ENCODE results near the gene SLC5A1. TPM values are rescaled to one million over a fixed set of nuclear protein-coding genes. Genes with fewer than 3 reads are reported as not detected.

Gene SLC5A1
- total RNA-seq, 1 experiment from 2014 or later = not detected

DNA sequence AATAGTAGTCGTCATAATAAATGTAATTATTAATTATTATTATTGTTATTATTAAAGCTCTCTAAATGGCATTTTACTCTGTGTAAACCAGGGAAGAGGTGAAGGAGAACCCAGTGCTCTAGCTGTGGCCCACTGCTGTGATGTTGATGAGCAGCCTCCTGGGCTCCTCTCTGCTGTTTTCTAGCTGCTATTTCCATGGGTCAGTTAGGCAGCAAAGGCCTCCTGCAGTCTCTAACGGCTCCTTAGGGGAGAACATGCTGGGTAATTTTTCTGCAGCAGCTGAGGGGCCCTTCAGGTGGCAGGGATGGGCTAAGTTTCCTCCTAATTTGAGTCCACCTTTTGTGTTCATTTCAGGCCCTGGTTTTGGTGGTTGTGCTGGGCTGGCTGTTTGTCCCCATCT, 24.6 kb downstream of the SLC5A1 start:
- ChIA-PET CTCF (interaction anchor here (1.2 to 2.4 kb wide), 3 partner anchors 14 to 97 kb away, joined by 3 to 12 read pairs (median 8); no protein-coding TSS in a partner anchor), POLR2A (no interaction called here)
- H3K4me1 Mint-ChIP-seq = peaks cover 4% of the 10 kb centered on the region
- ATAC-seq (no peak), DNase-seq (ENCODE audit: low spot score) (no peak)
- no peak overlapping the region for H3K27ac Mint-ChIP-seq
- H3K9me3 Mint-ChIP-seq = no peaks in the 10 kb centered on the region
- TF ChIP-seq ELF4 (CRISPR knock-in tag; IDR thresholded peaks at IDR 0.05; ENCODE audit: low read depth) = no peak
- peak; percentile 76 for TF ChIP-seq ZNF423 (CRISPR knock-in tag; IDR thresholded peaks at IDR 0.05)
- H3K36me3 Mint-ChIP-seq = no peaks in the 10 kb centered on the region
- no peak overlapping the region for H3K4me3 Mint-ChIP-seq
- peaks cover 7% of the 10 kb centered on the region for H3K27me3 Mint-ChIP-seq (ENCODE audit: low read depth)

DNA sequence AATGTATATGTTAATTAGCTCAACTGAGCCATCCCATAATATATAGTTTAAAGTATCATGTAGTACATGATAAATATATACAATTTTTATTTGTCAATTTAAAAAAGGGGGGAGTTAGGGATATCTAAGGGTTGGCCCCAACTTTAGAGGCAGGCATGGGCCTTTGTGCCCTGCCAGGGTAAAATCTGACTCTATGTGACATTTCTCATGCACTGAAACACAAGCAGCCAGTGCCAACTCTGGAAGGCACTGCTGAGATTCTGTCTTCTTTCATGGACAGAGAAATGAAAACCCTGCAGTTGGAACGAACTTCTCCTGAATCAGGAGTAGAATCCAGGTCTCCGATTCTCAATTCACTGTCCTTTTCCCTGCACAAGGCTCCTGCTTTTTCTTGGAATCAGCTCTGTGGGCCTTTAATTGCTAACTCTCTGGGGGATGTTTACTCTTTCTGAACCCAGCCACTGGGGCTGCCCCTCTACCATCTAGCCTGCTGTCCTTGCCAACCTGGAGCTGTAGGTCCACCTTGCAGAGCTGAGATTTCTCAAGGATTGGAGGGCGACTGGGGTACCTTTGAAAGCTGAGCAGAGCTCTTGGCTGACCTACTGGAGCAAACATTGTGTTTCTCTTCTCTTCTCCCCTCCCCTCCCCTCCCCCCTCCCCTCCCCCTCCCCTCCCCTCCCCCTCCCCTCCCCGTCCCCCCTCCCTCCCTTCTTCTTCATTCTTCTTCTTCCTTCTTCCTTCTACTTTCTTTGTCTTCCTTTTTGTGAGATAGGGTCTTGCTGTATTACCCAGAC, 26.7 kb downstream of the SLC5A1 start:
- Mint-ChIP-seq H3K4me1 (peaks cover 4% of the 10 kb centered on the region), H3K36me3 (no peaks in the 10 kb centered on the region), H3K27ac (no peak overlapping the region), H3K9me3 (no peaks in the 10 kb centered on the region), H3K27me3 (ENCODE audit: low read depth) (peaks cover 6% of the 10 kb centered on the region), H3K4me3 (no peak overlapping the region)
- DNase-seq (ENCODE audit: low spot score) = no peak
- ATAC-seq = no peak; the same call in 1 of the 2 replicates
- TF ChIP-seq, protein P1, sequence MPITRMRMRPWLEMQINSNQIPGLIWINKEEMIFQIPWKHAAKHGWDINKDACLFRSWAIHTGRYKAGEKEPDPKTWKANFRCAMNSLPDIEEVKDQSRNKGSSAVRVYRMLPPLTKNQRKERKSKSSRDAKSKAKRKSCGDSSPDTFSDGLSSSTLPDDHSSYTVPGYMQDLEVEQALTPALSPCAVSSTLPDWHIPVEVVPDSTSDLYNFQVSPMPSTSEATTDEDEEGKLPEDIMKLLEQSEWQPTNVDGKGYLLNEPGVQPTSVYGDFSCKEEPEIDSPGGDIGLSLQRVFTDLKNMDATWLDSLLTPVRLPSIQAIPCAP (CRISPR knock-in tag; IDR thresholded peaks at IDR 0.05) = no peak
- TF ChIP-seq ZNF232 (CRISPR knock-in tag; IDR thresholded peaks at IDR 0.05) (no peak), EMX1 (CRISPR knock-in tag; IDR thresholded peaks at IDR 0.05) (no peak), RORB (CRISPR knock-in tag; IDR thresholded peaks at IDR 0.05) (no peak), TEAD1 (CRISPR knock-in tag; IDR thresholded peaks at IDR 0.05) (no peak), TCF7 (CRISPR knock-in tag; IDR thresholded peaks at IDR 0.05; ENCODE audit: low read depth) (no peak), ZNF219 (CRISPR knock-in tag; IDR thresholded peaks at IDR 0.05; ENCODE audit: borderline replicate concordance) (no peak), SMAD4 (CRISPR knock-in tag; IDR thresholded peaks at IDR 0.05) (no peak), HMGA2 (CRISPR knock-in tag; IDR thresholded peaks at IDR 0.05) (no peak), SOX15 (CRISPR knock-in tag; IDR thresholded peaks at IDR 0.05) (no peak), GTF2I (CRISPR knock-in tag; conservative IDR thresholded peaks at IDR 0.05) (no peak), ETV6 (CRISPR knock-in tag; IDR thresholded peaks at IDR 0.05) (no peak), TEAD4 (CRISPR knock-in tag; IDR thresholded peaks at IDR 0.05) (no peak)
- TF ChIP-seq, protein P2, sequence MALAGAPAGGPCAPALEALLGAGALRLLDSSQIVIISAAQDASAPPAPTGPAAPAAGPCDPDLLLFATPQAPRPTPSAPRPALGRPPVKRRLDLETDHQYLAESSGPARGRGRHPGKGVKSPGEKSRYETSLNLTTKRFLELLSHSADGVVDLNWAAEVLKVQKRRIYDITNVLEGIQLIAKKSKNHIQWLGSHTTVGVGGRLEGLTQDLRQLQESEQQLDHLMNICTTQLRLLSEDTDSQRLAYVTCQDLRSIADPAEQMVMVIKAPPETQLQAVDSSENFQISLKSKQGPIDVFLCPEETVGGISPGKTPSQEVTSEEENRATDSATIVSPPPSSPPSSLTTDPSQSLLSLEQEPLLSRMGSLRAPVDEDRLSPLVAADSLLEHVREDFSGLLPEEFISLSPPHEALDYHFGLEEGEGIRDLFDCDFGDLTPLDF (CRISPR knock-in tag; IDR thresholded peaks at IDR 0.05) = no peak
- TF ChIP-seq, protein P3, sequence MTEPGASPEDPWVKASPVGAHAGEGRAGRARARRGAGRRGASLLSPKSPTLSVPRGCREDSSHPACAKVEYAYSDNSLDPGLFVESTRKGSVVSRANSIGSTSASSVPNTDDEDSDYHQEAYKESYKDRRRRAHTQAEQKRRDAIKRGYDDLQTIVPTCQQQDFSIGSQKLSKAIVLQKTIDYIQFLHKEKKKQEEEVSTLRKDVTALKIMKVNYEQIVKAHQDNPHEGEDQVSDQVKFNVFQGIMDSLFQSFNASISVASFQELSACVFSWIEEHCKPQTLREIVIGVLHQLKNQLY (CRISPR knock-in tag; IDR thresholded peaks at IDR 0.05) = no peak
- TF ChIP-seq, protein P4, sequence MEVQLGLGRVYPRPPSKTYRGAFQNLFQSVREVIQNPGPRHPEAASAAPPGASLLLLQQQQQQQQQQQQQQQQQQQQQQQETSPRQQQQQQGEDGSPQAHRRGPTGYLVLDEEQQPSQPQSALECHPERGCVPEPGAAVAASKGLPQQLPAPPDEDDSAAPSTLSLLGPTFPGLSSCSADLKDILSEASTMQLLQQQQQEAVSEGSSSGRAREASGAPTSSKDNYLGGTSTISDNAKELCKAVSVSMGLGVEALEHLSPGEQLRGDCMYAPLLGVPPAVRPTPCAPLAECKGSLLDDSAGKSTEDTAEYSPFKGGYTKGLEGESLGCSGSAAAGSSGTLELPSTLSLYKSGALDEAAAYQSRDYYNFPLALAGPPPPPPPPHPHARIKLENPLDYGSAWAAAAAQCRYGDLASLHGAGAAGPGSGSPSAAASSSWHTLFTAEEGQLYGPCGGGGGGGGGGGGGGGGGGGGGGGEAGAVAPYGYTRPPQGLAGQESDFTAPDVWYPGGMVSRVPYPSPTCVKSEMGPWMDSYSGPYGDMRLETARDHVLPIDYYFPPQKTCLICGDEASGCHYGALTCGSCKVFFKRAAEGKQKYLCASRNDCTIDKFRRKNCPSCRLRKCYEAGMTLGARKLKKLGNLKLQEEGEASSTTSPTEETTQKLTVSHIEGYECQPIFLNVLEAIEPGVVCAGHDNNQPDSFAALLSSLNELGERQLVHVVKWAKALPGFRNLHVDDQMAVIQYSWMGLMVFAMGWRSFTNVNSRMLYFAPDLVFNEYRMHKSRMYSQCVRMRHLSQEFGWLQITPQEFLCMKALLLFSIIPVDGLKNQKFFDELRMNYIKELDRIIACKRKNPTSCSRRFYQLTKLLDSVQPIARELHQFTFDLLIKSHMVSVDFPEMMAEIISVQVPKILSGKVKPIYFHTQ (CRISPR knock-in tag; IDR thresholded peaks at IDR 0.05) = no peak
- TF ChIP-seq, protein P5, sequence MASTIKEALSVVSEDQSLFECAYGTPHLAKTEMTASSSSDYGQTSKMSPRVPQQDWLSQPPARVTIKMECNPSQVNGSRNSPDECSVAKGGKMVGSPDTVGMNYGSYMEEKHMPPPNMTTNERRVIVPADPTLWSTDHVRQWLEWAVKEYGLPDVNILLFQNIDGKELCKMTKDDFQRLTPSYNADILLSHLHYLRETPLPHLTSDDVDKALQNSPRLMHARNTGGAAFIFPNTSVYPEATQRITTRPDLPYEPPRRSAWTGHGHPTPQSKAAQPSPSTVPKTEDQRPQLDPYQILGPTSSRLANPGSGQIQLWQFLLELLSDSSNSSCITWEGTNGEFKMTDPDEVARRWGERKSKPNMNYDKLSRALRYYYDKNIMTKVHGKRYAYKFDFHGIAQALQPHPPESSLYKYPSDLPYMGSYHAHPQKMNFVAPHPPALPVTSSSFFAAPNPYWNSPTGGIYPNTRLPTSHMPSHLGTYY (CRISPR knock-in tag; IDR thresholded peaks at IDR 0.05) = no peak
- TF ChIP-seq, protein P6, sequence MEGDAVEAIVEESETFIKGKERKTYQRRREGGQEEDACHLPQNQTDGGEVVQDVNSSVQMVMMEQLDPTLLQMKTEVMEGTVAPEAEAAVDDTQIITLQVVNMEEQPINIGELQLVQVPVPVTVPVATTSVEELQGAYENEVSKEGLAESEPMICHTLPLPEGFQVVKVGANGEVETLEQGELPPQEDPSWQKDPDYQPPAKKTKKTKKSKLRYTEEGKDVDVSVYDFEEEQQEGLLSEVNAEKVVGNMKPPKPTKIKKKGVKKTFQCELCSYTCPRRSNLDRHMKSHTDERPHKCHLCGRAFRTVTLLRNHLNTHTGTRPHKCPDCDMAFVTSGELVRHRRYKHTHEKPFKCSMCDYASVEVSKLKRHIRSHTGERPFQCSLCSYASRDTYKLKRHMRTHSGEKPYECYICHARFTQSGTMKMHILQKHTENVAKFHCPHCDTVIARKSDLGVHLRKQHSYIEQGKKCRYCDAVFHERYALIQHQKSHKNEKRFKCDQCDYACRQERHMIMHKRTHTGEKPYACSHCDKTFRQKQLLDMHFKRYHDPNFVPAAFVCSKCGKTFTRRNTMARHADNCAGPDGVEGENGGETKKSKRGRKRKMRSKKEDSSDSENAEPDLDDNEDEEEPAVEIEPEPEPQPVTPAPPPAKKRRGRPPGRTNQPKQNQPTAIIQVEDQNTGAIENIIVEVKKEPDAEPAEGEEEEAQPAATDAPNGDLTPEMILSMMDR (IDR thresholded peaks at IDR 0.05) = no peak
- ChIA-PET POLR2A (no interaction called here), CTCF (interaction anchor here (0.5 to 3.4 kb wide), 7 partner anchors 20 to 530 kb away, joined by 3 to 22 read pairs (median 5); no protein-coding TSS in a partner anchor)

Measured in WTC11 (cell line).